GM12891 (cell line): Measurements from ENCODE around the gene EPS8.

ENCODE experiments used
- PAX5 ChIP-seq: IDR thresholded peaks from 2 replicates; pipeline ENCODE4 v1.6.1; 2011; ENCODE audit warnings: low read length, moderate library complexity, mild to moderate bottlenecking; ENCODE audit not compliant: insufficient read depth, severe bottlenecking
- POLR2A ChIP-seq: IDR thresholded peaks from 2 replicates; pipeline ENCODE4 v1.6.1; 2011; ENCODE audit warnings: low read depth, low read length, control low read depth
- POLR2AphosphoS5 ChIP-seq: IDR thresholded peaks from 2 replicates; pipeline ENCODE4 v1.6.1; 2011; ENCODE audit warnings: low read depth, low read length, control low read depth
- POU2F2 ChIP-seq: IDR thresholded peaks from 2 replicates; pipeline ENCODE4 v1.6.1; 2011; ENCODE audit warnings: low read depth, mild to moderate bottlenecking, control low read depth, low read length, moderate library complexity
- SPI1 ChIP-seq: IDR thresholded peaks from 2 replicates; pipeline ENCODE4 v1.6.1; 2011; ENCODE audit warnings: low read depth, low read length, control low read depth
- TAF1 ChIP-seq: IDR thresholded peaks from 2 replicates; pipeline ENCODE4 v1.6.1; 2011; ENCODE audit warnings: low read depth, low read length, control low read depth

- no peak for TF ChIP-seq POLR2AphosphoS5
- TF ChIP-seq POLR2A: no peak
- no peak for TF ChIP-seq TAF1
- TF ChIP-seq PAX5: no peak
- no peak for TF ChIP-seq SPI1
- no peak for TF ChIP-seq POU2F2
These were observed 7.4 kb upstream of the EPS8 start for GRCh38 chr12:15796493-15797141.
